SU-DHL-6 (cell line): ENCODE results near the gene ADAM12.

Experiments
- H2AFZ ChIP-seq: fragments of 200-600 bp; sonication (generic); 2 replicates; pipeline ENCODE4 v1.6.1; 2014; ENCODE audit warnings: low read depth, mild to moderate bottlenecking, moderate library complexity, mixed read lengths, antibody characterized with exemption, low read length; ENCODE audit not compliant: severe bottlenecking
- H3F3A ChIP-seq: fragments of 200-600 bp; shearing (Covaris generic); 2 replicates; pipeline ENCODE4 v1.6.0; 2016; ENCODE audit warnings: antibody characterized with exemption, mild to moderate bottlenecking; ENCODE audit not compliant: insufficient read depth
- H3K27ac ChIP-seq: fragments of 200-600 bp; sonication (generic); 2 replicates; pipeline ENCODE4 v1.5.1; 2016; ENCODE audit warnings: low read depth, mild to moderate bottlenecking, low read length, moderate library complexity, mixed read lengths
- H3K27me3 ChIP-seq: fragments of 200-600 bp; sonication (generic), shearing (Covaris generic); 2 replicates; pipeline ENCODE4 v1.6.0; 2014; ENCODE audit warnings: mild to moderate bottlenecking, low read length
- H3K36me3 ChIP-seq: fragments of 200-600 bp; sonication (generic); 2 replicates; pipeline ENCODE4 v1.6.1; 2014; ENCODE audit warnings: mild to moderate bottlenecking, low read length, mixed read lengths
- H3K4me2 ChIP-seq: fragments of 300-600, 200-600 bp; shearing (Covaris generic), sonication (generic); 2 replicates; pipeline ENCODE4 v1.6.0; 2014; ENCODE audit warnings: low read length, low read depth, mild to moderate bottlenecking; ENCODE audit not compliant: poor library complexity, severe bottlenecking
- H3K4me3 ChIP-seq: fragments of 200-600 bp; sonication (generic); 2 replicates; pipeline ENCODE4 v1.5.1; 2014; ENCODE audit warnings: antibody characterized with exemption, low read length, mild to moderate bottlenecking, mixed read lengths; ENCODE audit not compliant: insufficient read depth, poor library complexity, severe bottlenecking
- H3K79me2 ChIP-seq: fragments of 200-600 bp; sonication (generic); 2 replicates; pipeline ENCODE4 v1.6.1; 2014; ENCODE audit warnings: mild to moderate bottlenecking, low read length, moderate library complexity; ENCODE audit not compliant: insufficient read depth
- H3K9ac ChIP-seq: fragments of 200-600 bp; sonication (generic); 2 replicates; pipeline ENCODE4 v1.7.0; 2014; ENCODE audit warnings: mild to moderate bottlenecking, low read length
- H3K9me2 ChIP-seq: fragments of 200-600 bp; sonication (generic); replicated peaks from 2 replicates; pipeline ENCODE4 v1.6.1; 2014; ENCODE audit warnings: low read length; ENCODE audit not compliant: insufficient read depth
- H3K9me3 ChIP-seq: fragments of 200-600 bp; sonication (generic); 2 replicates; pipeline ENCODE4 v1.6.1; 2014; ENCODE audit warnings: low read length, mixed read lengths; ENCODE audit not compliant: insufficient read depth
- H4K20me1 ChIP-seq: fragments of 200-600 bp; sonication (generic); 2 replicates; pipeline ENCODE4 v1.6.1; 2014; ENCODE audit warnings: low read depth, mild to moderate bottlenecking, antibody characterized with exemption, low read length, moderate library complexity, mixed read lengths
- CTCF ChIP-seq: fragments of 200-600 bp; sonication (generic); IDR thresholded peaks from one replicate; pipeline ENCODE4 v1.5.1; 2017; ENCODE audit warnings: antibody characterized with exemption, mild to moderate bottlenecking, low read length, moderate library complexity; ENCODE audit not compliant: insufficient read depth, poor library complexity, severe bottlenecking
- EZH2phosphoT487 ChIP-seq: fragments of 200-600 bp; sonication (generic), shearing (Covaris generic); conservative IDR thresholded peaks from 2 replicates; pipeline ENCODE4 v1.6.1; 2018; ENCODE audit warnings: mild to moderate bottlenecking, antibody characterized with exemption, low read length, moderate library complexity, mixed read lengths

ADAM12 gene

GRCh38 chr10:126239844-126240243 is 148.4 kb downstream of the ADAM12 start:
- Histone ChIP-seq H3K27ac (no peak overlapping the region), H3K9me2 (0 out of 2 replicates have a peak, but pooled peaks cover 1% of the 10 kb centered on the region), H4K20me1 (no peaks in the 10 kb centered on the region), H3K79me2 (no peaks in the 10 kb centered on the region), H3K4me2 (no peak overlapping the region), H2AFZ (no peak overlapping the region), H3K9me3 (no peaks in the 10 kb centered on the region), H3K27me3 (no peaks in the 10 kb centered on the region), H3F3A (no peaks in the 10 kb centered on the region), H3K4me3 (no peak overlapping the region), H3K9ac (no peak overlapping the region), H3K36me3 (no peaks in the 10 kb centered on the region)
- no peak for TF ChIP-seq CTCF
- TF ChIP-seq EZH2phosphoT487, result no peak

- Histone ChIP-seq H3K9me2 (no peaks in the 10 kb centered on the region), H3K4me2 (no peak overlapping the region), H4K20me1 (no peaks in the 10 kb centered on the region), H3K27ac (no peak overlapping the region), H3K36me3 (no peaks in the 10 kb centered on the region), H3K9me3 (no peaks in the 10 kb centered on the region), H3K9ac (no peak overlapping the region), H2AFZ (no peak overlapping the region), H3F3A (no peaks in the 10 kb centered on the region), H3K27me3 (no peaks in the 10 kb centered on the region), H3K4me3 (no peak overlapping the region), H3K79me2 (no peaks in the 10 kb centered on the region)
- TF ChIP-seq CTCF (no peak), EZH2phosphoT487 (no peak)
Observed at GRCh38 chr10:126235979-126236851, 152.1 kb downstream of the ADAM12 start.

GRCh38 chr10:126235091-126235978 is 152.9 kb downstream of the ADAM12 start:
- Histone ChIP-seq H3K79me2 (no peaks in the 10 kb centered on the region), H3K27me3 (no peaks in the 10 kb centered on the region), H3K9ac (no peak overlapping the region), H3K27ac (no peak overlapping the region), H4K20me1 (no peaks in the 10 kb centered on the region), H3K4me2 (no peak overlapping the region), H3F3A (no peaks in the 10 kb centered on the region), H3K9me2 (no peaks in the 10 kb centered on the region), H3K9me3 (no peaks in the 10 kb centered on the region), H3K36me3 (no peaks in the 10 kb centered on the region), H2AFZ (no peak overlapping the region), H3K4me3 (no peak overlapping the region)
- no peak for TF ChIP-seq CTCF
- no peak for TF ChIP-seq EZH2phosphoT487
